ENCODE results near the gene PHKG1. TPM values are rescaled to one million over a fixed set of nuclear protein-coding genes. Genes with fewer than 3 reads are reported as not detected.
A peak's percentile ranks its signal among the peaks of the same experiment; 100 is the strongest.
"Not testable (repeated sequence)": the region's sequence is repeated elsewhere in the genome, so short reads cannot be mapped to it uniquely, and the experiment has no call there.

PHKG1 gene
- total RNA-seq, 4 donors from 2014 or later, result 0.26 to 1.7 (median 0.94) TPM

DNA sequence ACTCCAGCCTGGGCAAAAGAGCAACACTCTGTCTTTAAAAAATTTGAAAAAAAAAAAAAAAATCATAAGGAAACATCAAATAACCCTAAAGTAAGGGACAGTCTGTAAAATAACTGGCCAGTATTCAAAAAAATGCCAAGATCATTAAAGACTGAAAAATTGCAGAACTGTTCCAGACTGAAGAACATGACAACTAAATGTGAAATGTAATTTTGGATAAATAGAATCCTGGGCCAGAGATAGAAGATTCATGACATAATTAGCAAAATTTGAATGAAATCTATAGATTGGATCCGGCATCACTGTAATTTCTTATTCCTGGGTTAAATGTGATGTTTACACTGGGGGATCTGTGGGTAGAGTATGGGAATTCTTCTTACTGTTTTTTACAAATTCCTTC, 44.5 kb downstream of the PHKG1 start:
- Histone ChIP-seq H3K36me3 (peaks cover 0 to 6% (median 6%) of the 10 kb centered on the region in 4 donors), H3K27ac (replicated peaks in 1 of 4) (peak overlapping the region; percentile 69 to 99 (median 82)), H3K4me3 (no peak overlapping the region), H3K27me3 (no peaks in the 10 kb centered on the region), H3K4me1 (peaks cover 22 to 66% (median 60%) of the 10 kb centered on the region in 4 donors), H3K9me3 (no peaks in the 10 kb centered on the region)
- 81% methylated on average over 1 of the region's 1 CpG for WGBS
- intact Hi-C loops (cut with DNase I), result no loop called here
- TF ChIP-seq, protein P1, sequence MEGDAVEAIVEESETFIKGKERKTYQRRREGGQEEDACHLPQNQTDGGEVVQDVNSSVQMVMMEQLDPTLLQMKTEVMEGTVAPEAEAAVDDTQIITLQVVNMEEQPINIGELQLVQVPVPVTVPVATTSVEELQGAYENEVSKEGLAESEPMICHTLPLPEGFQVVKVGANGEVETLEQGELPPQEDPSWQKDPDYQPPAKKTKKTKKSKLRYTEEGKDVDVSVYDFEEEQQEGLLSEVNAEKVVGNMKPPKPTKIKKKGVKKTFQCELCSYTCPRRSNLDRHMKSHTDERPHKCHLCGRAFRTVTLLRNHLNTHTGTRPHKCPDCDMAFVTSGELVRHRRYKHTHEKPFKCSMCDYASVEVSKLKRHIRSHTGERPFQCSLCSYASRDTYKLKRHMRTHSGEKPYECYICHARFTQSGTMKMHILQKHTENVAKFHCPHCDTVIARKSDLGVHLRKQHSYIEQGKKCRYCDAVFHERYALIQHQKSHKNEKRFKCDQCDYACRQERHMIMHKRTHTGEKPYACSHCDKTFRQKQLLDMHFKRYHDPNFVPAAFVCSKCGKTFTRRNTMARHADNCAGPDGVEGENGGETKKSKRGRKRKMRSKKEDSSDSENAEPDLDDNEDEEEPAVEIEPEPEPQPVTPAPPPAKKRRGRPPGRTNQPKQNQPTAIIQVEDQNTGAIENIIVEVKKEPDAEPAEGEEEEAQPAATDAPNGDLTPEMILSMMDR (IDR thresholded peaks at IDR 0.05), result no peak
- TF ChIP-seq EP300 (IDR thresholded peaks at IDR 0.05) (no peak), POLR2A (IDR thresholded peaks at IDR 0.05; ENCODE audit: low read depth) (no peak), POLR2AphosphoS5 (IDR thresholded peaks at IDR 0.05) (no peak)
- no peak for DNase-seq (ENCODE audit: extremely low spot score)

DNA sequence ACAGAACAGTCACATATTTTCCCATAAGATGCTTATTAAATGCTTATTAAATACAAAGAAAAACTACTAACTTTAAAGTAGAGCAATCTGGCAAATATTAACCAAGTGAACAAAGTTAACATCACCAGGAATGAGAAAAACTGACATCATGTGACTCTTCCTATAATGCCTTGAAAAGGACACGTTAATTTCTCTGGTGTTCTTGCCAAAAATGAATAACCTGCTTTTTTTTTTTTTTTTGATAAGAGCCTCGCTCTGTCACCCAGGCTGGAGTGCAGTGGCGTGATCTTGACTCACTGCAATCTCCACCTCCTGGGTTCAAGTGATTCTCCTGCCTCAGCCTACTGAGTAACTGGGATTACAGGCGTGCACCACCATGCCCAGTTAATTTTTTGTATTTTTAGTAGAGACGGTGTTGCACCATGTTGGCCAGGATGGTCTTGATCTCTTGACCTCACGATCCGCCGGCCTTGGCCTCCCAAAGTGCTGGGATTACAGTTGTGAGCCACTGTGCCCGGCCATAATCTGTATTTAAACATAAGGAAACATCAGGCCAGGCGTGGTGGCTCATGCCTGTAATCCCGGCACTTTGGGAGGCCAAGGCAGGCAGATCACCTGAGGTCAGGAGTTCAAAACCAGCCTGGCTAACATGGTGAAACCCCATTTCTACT, 45.2 kb downstream of the PHKG1 start:
- H3K4me3 ChIP-seq; H3K27me3 ChIP-seq; intact Hi-C loops (cut with DNase I); H3K9me3 ChIP-seq; DNase-seq (ENCODE audit: extremely low spot score); H3K36me3 ChIP-seq: not testable (repeated sequence)
- H3K4me1 ChIP-seq, result peaks cover 15 to 59% (median 53%) of the 10 kb centered on the region in 4 donors
- 80% methylated on average over 11 of the region's 11 CpGs for WGBS
- H3K27ac ChIP-seq (replicated peaks in 1 of 4), result peak overlapping the region; percentile 58 to 99 (median 70)

DNA sequence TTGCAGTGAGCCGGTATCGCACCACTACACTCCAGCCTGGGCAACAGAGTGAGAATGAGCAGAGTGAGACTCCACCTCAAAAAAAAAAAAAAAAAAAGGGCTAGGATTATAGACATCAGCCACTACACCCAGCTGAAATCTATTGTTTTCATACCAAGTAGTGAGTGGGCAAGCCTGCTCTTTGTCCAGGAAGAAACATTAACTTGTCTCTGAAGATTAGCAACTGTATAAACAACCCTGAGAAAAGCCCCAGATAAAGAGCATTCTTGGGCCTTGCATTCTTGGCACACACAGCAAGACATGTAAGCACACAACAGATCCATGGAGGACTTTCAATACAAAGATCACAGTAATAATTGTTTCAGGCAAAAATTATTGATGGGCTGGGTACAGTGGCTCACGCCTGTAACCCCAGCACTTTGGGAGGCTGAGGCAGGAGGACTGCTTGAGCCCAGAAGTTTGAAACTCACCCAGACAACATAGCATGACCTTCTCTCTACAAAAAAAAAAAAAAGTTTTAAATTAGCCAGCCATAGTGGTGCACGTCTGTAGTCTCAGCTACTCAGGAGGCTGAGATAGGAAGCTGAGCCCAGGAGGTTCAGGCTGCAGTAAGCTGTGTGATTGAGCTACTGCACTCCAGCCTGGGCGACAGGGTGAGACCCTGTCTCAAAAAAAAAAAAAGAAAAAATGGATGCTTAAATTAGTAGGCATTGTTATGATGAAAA, 45.9 kb downstream of the PHKG1 start:
- no peaks in the 10 kb centered on the region for H3K9me3 ChIP-seq
- H3K36me3 ChIP-seq, result peaks cover 0 to 9% (median under 1%) of the 10 kb centered on the region in 4 donors
- DNase-seq (ENCODE audit: extremely low spot score), result no peak
- H3K4me3 ChIP-seq, result no peak overlapping the region
- TF ChIP-seq POLR2A (IDR thresholded peaks at IDR 0.05; ENCODE audit: low read depth) (no peak), POLR2AphosphoS5 (IDR thresholded peaks at IDR 0.05) (peak in 1 of 2 donors; percentile 43), EP300 (IDR thresholded peaks at IDR 0.05) (no peak)
- TF ChIP-seq, protein P1 (IDR thresholded peaks at IDR 0.05), result no peak
- 37% methylated on average over 5 of the region's 5 CpGs for WGBS
- peak overlapping the region; percentile 58 to 99 (median 70) for H3K27ac ChIP-seq (replicated peaks in 1 of 4)
- no peaks in the 10 kb centered on the region for H3K27me3 ChIP-seq
- H3K4me1 ChIP-seq, result peaks cover 11 to 52% (median 47%) of the 10 kb centered on the region in 4 donors
- intact Hi-C loops (cut with DNase I), result no loop called here

DNA sequence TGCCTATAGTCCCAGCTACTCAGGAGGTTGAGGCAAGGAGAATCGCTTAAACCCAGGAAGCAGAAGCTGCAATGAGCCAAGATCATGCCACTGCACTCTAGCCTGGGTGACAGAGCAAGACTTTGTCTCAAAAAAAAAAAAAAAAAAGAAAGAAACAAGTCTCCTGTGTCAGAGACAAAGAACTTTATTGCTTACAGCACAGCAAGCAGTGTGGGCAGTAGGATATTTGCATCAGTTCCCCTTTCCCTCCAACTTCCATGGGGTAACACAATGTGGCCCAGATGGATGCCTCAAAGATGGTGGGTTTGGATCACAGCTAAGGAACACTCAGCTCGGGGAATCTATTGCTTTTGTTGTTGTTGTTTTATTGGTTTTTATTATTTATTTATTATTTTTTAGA, 47.0 kb downstream of the PHKG1 start:
- intact Hi-C loops (cut with DNase I); DNase-seq (ENCODE audit: extremely low spot score); H3K27me3 ChIP-seq; H3K9me3 ChIP-seq; H3K4me3 ChIP-seq: not testable (repeated sequence)
- H3K27ac ChIP-seq (replicated peaks in 1 of 4), result peak overlapping the region in 2 of 4 donors; percentile 69 to 99
- H3K4me1 ChIP-seq, result peaks cover 10 to 48% (median 46%) of the 10 kb centered on the region in 4 donors
- WGBS, result 84% methylated on average over 2 of the region's 2 CpGs
- H3K36me3 ChIP-seq, result peaks cover 0 to 17% (median 4%) of the 10 kb centered on the region in 4 donors

DNA sequence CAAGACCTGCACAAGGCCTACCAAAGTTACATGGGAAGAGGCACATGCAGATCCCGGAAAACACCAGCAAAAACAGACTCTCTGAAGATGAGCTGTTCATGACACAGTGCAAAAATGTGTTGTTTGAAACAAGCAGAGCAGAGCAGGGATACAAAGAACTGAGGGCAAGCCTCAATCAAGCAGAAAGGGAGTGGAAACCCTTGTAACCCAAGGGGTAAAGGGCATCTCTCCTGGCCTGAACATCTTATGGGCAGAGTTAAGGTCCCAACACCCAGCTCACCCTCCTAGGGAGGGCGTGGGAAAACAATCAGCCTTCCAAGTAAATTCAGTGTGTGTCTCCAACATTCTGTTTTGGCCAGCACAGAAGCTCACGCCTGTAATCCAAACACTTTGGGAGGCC, 52.0 kb downstream of the PHKG1 start:
- intact Hi-C loops (cut with DNase I), result no loop called here

More for the DNA sequence above, 52.0 kb downstream of the PHKG1 start:
- 75% methylated on average over 3 of the region's 3 CpGs for WGBS
- Histone ChIP-seq H3K27ac (replicated peaks in 1 of 4) (no peak overlapping the region), H3K4me1 (no peaks in the 10 kb centered on the region), H3K36me3 (peaks cover 0 to 21% (median 4%) of the 10 kb centered on the region in 4 donors), H3K4me3 (no peak overlapping the region), H3K27me3 (no peaks in the 10 kb centered on the region), H3K9me3 (no peaks in the 10 kb centered on the region)
- DNase-seq (ENCODE audit: extremely low spot score), result no peak
- TF ChIP-seq, protein P1 (IDR thresholded peaks at IDR 0.05), result no peak
- no peak for TF ChIP-seq POLR2AphosphoS5 (IDR thresholded peaks at IDR 0.05)
- TF ChIP-seq EP300 (IDR thresholded peaks at IDR 0.05), result no peak
- no peak for TF ChIP-seq POLR2A (IDR thresholded peaks at IDR 0.05; ENCODE audit: low read depth)
